Thymus (tissue), 11 donors: ENCODE results near the gene PDE9A. TPM values are rescaled to one million over a fixed set of nuclear protein-coding genes. Genes with fewer than 3 reads are reported as not detected.

Source experiments
- DNase-seq, 9 donors: peaks; one replicate each; pipeline ENCODE4 v3.0.0-alpha.2; 2013; ENCODE audit warnings: low spot score in 9 of 9, low read depth in 6 of 9, missing footprints in 1 of 9
- H3K27ac ChIP-seq, 2 donors: one replicate each; pipeline ENCODE4 v1.5.1; 2013; ENCODE audit warnings: control low read depth in 1 of 2, low read depth in 1 of 2, low read length in 1 of 2, mild to moderate bottlenecking in 1 of 2, moderate library complexity in 1 of 2
- H3K27me3 ChIP-seq, 2 donors: one replicate each; pipeline ENCODE4 v1.5.1; 2013; ENCODE audit warnings: low read length in 1 of 2; ENCODE audit not compliant: control insufficient read depth in 2 of 2, insufficient read depth in 1 of 2
- H3K36me3 ChIP-seq, 2 donors: one replicate each; pipeline ENCODE4 v1.5.1; 2013; ENCODE audit warnings: low read length in 1 of 2, mild to moderate bottlenecking in 1 of 2, moderate library complexity in 1 of 2; ENCODE audit not compliant: control insufficient read depth in 2 of 2, insufficient read depth in 2 of 2
- H3K4me1 ChIP-seq, 2 donors: one replicate each; pipeline ENCODE4 v1.5.1; 2013; ENCODE audit warnings: low read length in 2 of 2; ENCODE audit not compliant: control insufficient read depth in 2 of 2, insufficient read depth in 2 of 2
- H3K4me3 ChIP-seq, 2 donors: one replicate each; pipeline ENCODE4 v1.5.1; 2013; ENCODE audit warnings: low read length in 2 of 2, control low read depth in 1 of 2, mild to moderate bottlenecking in 1 of 2
- H3K9me3 ChIP-seq, 2 donors: one replicate each; pipeline ENCODE4 v1.5.1; 2013; ENCODE audit warnings: low read length in 1 of 2, mild to moderate bottlenecking in 1 of 2; ENCODE audit not compliant: control insufficient read depth in 2 of 2, insufficient read depth in 1 of 2
- WGBS: extraction: QIAGEN DNeasy Blood & Tissue Kit; methylation state at CpG from one replicate; pipeline ENCODE4 v1.1.7; 2013; 5-methylcytosine and 5-hydroxymethylcytosine counted together
- polyA plus RNA-seq: library from polyadenylated mRNA; stranded (reverse); fragments of 200-250 nt; gene quantifications from one replicate; pipeline ENCODE4 v1.2.3, GENCODE V29; 2013
- total RNA-seq: library from RNA; stranded (reverse); fragments of 120-200 nt; gene quantifications from one replicate; pipeline ENCODE4 v1.2.4, GENCODE V29; 2013
- donor health status: healthy.

PDE9A gene
- total and polyA plus RNA-seq, 2 donors: 8.2 to 14.5 TPM

DNA sequence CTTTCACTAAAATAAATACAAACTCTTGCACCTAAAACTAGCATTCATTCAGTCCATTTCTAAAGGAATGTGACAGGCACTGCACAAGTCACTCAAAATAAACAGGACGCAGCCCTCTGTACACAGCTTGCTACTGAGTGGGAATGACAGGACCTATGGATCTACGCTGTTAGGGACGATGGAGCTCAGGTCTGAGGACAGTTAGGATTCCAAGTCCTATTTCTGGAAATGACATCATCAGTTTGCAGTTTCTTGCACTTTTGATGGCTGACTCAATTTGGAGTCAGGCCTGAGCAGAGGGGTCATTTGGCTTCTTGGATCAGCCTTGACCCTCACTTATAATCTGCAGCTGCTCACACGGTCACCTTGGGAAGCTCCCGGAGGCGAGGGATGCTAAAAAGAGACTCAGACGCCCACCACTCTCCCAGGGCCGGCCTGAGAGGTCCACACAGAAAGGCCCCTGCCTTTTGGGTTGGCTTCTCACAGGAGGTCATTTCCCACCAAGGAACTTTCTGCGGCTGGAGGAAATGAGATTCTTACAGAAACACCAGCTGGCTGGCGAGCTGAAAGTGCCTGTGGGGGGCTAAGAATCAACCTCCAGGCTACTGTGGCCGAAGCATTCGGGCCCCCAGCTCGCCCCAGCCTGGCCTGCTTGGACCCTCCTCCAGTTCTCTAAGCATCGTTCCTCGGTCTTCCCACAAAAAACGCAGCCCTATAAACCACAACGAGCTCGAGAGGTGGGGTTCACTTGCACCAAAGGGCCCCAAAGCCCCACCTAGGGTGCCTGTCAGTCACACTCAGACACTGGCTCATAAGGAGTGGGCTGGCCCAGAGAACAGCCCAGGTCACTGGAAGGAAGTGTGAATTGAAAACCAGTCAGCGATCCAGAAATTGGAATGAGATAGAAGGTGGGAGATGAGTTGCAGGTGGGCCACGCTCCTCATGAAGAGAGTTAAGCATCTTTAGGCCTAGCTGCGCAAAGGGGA, 8.9 kb upstream of the PDE9A start:
- 87% methylated on average over 21 of the region's 21 CpGs for WGBS
- H3K27me3 ChIP-seq: peaks cover 0 to 3% of the 10 kb centered on the region in 2 donors
- no peak overlapping the region for H3K27ac ChIP-seq
- no peak for DNase-seq
- H3K36me3 ChIP-seq: no peaks in the 10 kb centered on the region
- H3K9me3 ChIP-seq: peaks cover 0 to 3% of the 10 kb centered on the region in 2 donors
- peaks cover 0 to 9% of the 10 kb centered on the region in 2 donors for H3K4me1 ChIP-seq
- H3K4me3 ChIP-seq: no peak overlapping the region

DNA sequence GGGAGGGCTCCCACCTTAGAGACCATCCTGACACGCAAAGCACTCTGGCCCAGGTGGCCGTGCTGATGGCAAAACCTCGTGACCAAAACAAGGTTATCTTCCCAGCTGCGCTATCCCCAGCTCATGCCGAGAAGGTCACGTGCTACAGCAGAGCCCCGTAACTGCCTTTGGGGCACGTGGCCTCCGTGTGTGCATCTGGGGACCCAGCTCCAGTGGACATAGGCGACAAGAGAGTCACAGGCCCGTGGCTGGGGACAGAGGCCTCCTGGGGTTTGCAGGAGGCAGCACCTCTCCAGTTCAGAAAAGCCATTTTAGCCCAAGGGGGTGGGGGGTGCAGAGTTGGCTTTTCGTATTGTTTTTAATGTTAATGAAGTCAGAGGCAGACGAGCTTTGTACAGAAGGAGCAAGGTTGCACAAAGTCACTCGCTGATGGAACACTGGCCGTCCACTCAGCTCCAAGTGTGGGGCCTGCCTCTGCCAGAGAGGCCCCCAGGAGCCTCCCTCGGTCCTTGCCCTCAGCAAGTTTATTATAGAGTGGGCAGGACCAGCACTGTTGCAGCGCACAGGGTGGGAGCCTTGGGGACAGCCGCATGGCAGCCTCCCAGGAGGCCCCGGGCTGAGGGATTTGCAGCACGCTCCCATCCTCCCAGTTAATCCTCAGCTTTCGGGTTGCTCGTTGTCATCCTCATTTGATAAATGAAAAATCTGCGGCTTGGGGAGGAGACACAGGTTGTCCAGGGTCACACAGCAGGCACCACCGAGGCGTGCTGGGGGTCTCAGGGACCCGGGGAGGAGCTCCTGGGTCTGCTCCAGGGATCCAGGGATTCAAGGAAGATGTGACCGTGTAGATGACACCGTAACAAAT, 8.0 kb upstream of the PDE9A start:
- peaks cover 0 to 3% of the 10 kb centered on the region in 2 donors for H3K9me3 ChIP-seq
- H3K36me3 ChIP-seq: no peaks in the 10 kb centered on the region
- no peak for DNase-seq
- H3K27me3 ChIP-seq: peaks cover 0 to 3% of the 10 kb centered on the region in 2 donors
- H3K4me3 ChIP-seq: no peak overlapping the region
- WGBS: 95% methylated on average over 28 of the region's 28 CpGs
- H3K4me1 ChIP-seq: peaks cover 0 to 9% of the 10 kb centered on the region in 2 donors
- H3K27ac ChIP-seq: no peak overlapping the region

DNA sequence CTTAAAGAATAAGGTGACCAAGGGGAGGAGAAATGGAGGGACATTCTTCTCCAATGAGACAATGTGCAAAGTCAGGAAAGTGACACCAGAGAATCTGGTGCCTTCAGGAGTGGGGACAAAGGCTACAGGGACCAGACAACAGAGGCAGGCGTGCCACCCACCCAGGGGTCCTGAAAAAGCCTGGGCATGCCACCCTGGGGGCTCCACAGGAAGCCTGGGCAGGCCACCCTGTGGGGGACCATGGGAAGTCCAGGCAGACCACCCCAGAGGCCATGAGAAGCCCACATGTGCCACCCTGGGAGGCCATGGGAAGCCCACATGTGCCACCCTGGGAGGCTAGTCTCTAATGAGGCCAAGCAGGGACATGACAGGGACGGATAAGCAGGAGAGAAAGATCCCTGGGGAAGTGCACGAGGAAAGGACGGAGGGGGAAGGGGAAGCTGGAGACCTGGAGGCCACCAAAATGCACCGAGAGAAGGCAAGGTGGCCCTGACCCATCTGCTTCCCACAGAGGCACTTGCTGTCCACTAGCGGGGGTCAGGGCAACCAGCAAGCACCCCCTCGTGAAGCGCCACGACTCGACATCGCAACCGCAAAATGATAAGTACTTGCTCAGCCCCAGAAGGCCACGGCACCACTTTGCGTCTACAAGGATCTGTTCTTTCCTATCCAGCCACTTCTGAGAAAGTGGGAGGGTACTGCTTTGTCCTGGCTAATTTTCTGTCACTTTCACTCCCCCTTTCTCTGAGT, 7.2 kb upstream of the PDE9A start:
- Histone ChIP-seq H3K36me3 (no peaks in the 10 kb centered on the region), H3K4me1 (peaks cover 0 to 9% of the 10 kb centered on the region in 2 donors), H3K27me3 (peaks cover 0 to 9% of the 10 kb centered on the region in 2 donors), H3K9me3 (peaks cover 0 to 3% of the 10 kb centered on the region in 2 donors), H3K27ac (no peak overlapping the region), H3K4me3 (no peak overlapping the region)
- 96% methylated on average over 14 of the region's 14 CpGs for WGBS
- no peak for DNase-seq

DNA sequence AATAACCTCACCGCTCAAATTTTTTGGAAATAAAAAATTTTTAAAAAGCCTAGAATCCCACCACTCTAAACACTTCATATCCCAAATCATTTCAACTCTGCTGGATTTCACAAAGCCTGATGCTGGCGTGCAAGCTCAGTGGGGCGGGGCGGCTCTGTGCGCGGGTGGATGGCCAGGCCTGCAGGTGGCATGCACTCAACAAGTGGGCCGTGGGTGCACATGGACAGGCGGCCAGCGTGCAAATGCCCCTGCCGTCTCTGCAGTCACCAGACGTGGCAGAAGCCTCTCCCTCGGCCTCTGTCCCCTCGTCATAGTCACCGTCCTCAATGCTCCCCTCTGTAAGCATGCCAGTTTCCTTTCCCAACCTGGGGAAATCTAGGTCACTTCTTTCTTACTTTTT, 6.6 kb upstream of the PDE9A start:
- Histone ChIP-seq H3K27ac (no peak overlapping the region), H3K36me3 (no peaks in the 10 kb centered on the region), H3K27me3 (peaks cover 0 to 11% of the 10 kb centered on the region in 2 donors), H3K9me3 (peaks cover 0 to 3% of the 10 kb centered on the region in 2 donors), H3K4me1 (peaks cover 0 to 9% of the 10 kb centered on the region in 2 donors), H3K4me3 (no peak overlapping the region)
- no peak for DNase-seq
- WGBS: 98% methylated on average over 14 of the region's 14 CpGs

DNA sequence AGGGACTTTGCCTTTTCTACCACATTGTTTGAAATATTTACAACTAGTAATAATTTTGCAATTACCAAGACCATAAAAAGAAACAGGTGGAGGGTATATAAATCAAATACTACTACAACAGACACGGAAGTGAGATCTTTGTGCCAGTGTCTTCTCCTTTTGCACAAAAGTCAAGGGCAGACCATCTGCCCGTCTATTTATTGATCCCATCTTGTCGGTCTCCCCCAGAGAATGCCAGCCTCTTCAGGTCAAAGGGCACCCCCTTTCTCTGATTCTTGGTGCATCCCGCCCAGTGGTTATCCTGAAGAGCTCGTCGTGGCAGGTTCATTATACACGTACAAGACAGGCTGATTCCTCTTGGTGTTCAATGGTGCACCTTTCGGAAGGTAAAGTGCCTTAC, 4.8 kb upstream of the PDE9A start:
- Histone ChIP-seq H3K4me3 (no peak overlapping the region), H3K27ac (no peak overlapping the region), H3K36me3 (no peaks in the 10 kb centered on the region), H3K9me3 (peaks cover 0 to 13% of the 10 kb centered on the region in 2 donors), H3K4me1 (peaks cover 2 to 18% of the 10 kb centered on the region in 2 donors), H3K27me3 (peaks cover 8 to 24% of the 10 kb centered on the region in 2 donors)
- 91% methylated on average over 8 of the region's 8 CpGs for WGBS
- DNase-seq: no peak

DNA sequence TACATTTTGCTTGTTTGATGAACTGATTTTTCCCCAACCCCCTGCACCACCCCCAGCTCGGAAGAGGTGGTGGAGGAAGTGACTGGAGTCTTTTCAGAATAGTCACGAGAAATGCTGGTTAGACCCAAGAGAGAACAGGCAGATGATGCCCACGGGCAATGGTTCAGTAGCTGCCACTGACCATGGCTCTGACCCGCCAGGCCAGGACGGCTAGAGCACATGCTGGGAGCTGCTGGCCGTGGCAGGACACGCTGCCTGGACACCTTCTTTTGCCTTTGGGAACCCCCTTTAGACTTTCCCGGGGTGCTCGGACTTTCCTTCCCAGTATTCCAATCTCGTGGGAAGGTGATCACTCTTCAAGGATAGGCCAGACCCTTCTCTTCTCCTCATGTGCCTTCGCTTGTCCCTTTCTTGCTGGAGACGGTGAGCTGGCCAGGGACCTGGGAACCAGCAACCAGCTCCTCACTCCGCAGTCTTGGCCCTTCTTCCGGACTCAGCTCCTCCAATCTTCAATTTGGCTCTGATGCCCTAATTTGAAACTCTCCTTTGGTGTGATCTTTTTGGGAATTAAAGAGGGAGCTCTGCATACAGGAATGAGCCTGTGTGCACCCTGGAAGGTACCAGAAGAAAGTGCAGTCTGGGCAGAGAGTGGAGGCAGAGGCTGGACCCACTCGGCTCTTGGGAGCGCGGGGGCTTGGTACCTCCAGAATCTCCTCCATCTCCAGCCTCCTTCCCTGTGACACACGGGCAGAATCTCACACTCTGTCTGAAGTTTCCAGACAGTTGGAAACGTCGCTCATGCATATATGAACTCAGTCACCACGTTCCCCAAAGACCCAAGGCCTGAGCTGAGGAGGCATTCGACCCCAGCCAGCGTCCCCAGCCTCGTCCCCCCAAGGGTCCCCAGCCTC, 4.0 kb upstream of the PDE9A start:
- 96% methylated on average over 24 of the region's 24 CpGs for WGBS
- Histone ChIP-seq H3K4me3 (no peak overlapping the region), H3K27me3 (peaks cover 8 to 29% of the 10 kb centered on the region in 2 donors), H3K36me3 (no peaks in the 10 kb centered on the region), H3K4me1 (peaks cover 6 to 22% of the 10 kb centered on the region in 2 donors), H3K9me3 (peaks cover 0 to 13% of the 10 kb centered on the region in 2 donors), H3K27ac (no peak overlapping the region)
- no peak for DNase-seq

DNA sequence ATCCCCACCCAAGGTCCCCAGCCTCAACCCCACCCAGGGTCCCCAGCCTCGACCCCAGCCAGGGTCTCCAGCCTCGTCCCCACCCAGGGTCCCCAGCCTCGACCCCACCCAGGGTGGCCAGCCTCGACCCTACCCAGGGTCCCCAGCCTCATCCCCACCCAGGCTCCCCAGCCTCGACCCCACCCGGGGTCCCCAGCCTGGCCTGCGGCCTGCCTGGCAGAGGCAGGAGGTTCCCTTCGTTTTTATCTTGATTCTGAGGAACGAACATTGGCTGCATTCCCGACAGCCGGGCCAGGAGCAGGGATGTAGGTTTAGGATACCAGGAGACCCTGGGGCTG, 3.4 kb upstream of the PDE9A start:
- Histone ChIP-seq H3K4me1 (peaks cover 12 to 23% of the 10 kb centered on the region in 2 donors), H3K27me3 (peaks cover 8 to 34% of the 10 kb centered on the region in 2 donors), H3K27ac (no peak overlapping the region), H3K9me3 (peaks cover 0 to 13% of the 10 kb centered on the region in 2 donors), H3K4me3 (no peak overlapping the region), H3K36me3 (no peaks in the 10 kb centered on the region)
- WGBS: 95% methylated on average over 11 of the region's 11 CpGs
- no peak for DNase-seq
